ENCODE data around the gene DNM2.

DNA sequence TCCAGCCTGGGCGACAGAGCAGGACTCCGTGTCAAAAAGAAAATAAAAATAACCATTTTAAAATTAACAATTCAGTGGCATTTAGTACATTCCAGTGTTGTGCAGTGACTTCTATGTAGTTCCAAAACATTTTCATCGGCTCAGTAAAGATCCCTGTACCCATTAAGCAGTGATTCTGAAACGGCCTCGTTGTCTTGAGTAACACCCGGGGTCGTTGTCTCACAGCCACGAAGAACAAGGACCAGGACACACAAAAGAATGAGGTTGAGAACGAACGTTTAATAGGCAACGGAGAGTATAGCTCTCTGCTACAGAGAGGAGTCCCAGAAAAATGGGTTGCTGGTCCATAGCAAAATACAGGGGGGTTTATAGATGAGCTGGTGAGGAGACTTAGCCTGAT is 120.5 kb downstream of the DNM2 start:
- TF ChIP-seq POLR2AphosphoS5 (IDR thresholded peaks at IDR 0.05; ENCODE audit: low read depth, low read length) (no peak), SIN3A (IDR thresholded peaks at IDR 0.05; ENCODE audit: borderline replicate concordance, insufficient read depth, low read length) (no peak), REST (IDR thresholded peaks at IDR 0.05; ENCODE audit: insufficient read depth in 1 of 2, low read depth in 2 of 2, low read length in 2 of 2) (no peak), TAF1 (IDR thresholded peaks at IDR 0.05; ENCODE audit: borderline replicate concordance, insufficient read depth, low read length) (no peak)
